Ishikawa (cell line): Measurements from ENCODE around the gene MTOR.

ENCODE experiments used
- CEBPB ChIP-seq: IDR thresholded peaks from 2 replicates; pipeline ENCODE4 v1.6.1; 2012
- CREB1 ChIP-seq: IDR thresholded peaks from 2 replicates; pipeline ENCODE4 v1.6.1; 2012; ENCODE audit warnings: low read depth
- EGR1 ChIP-seq: IDR thresholded peaks from 2 replicates; pipeline ENCODE4 v1.6.1; 2012
- EP300 ChIP-seq: IDR thresholded peaks from 2 replicates; pipeline ENCODE4 v1.6.1; 2012; ENCODE audit warnings: borderline replicate concordance
- FOXM1 ChIP-seq: IDR thresholded peaks from 2 replicates; pipeline ENCODE4 v1.6.1; 2012; ENCODE audit warnings: low read depth, borderline replicate concordance
- MAX ChIP-seq: IDR thresholded peaks from 2 replicates; pipeline ENCODE4 v1.6.1; 2012
- NFIC ChIP-seq: IDR thresholded peaks from 2 replicates; pipeline ENCODE4 v1.6.1; 2012
- RAD21 ChIP-seq: IDR thresholded peaks from 2 replicates; pipeline ENCODE4 v1.6.1; 2012; ENCODE audit warnings: low read depth
- REST ChIP-seq: IDR thresholded peaks from 2 replicates; pipeline ENCODE4 v1.6.1; 2012; ENCODE audit warnings: low read depth, mild to moderate bottlenecking
- TAF1 ChIP-seq: IDR thresholded peaks from 2 replicates; pipeline ENCODE4 v1.6.1; 2012; ENCODE audit warnings: low read depth, mild to moderate bottlenecking
- TCF12 ChIP-seq: IDR thresholded peaks from 2 replicates; pipeline ENCODE4 v1.6.1; 2012; ENCODE audit warnings: low read depth
- TEAD4 ChIP-seq: IDR thresholded peaks from 2 replicates; pipeline ENCODE4 v1.6.1; 2012
- USF1 ChIP-seq: IDR thresholded peaks from 2 replicates; pipeline ENCODE4 v1.6.1; 2012
- YY1 ChIP-seq: IDR thresholded peaks from 2 replicates; pipeline ENCODE4 v1.6.1; 2012; ENCODE audit warnings: low read depth
- ZBTB7A ChIP-seq: IDR thresholded peaks from 2 replicates; pipeline ENCODE4 v1.6.1; 2012; ENCODE audit warnings: low read depth

Gene MTOR

DNA sequence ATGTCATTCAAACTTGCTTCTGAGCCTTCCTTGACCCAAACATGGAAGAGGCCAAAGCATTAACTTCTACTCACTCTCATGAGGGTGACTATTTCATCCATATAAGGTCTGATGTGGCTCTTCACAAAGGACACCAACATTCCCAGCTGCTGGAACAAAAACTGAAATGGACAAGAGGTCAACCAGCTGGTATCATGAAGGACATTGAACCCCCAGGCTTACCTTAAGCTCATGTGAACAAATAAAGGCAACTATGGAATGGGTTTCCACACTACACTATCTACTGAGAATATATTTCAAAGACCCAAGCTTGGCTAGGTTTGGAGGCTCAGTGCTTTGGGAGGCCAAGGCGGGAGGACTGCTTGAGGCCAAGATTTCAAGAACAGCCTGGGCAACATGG, 46.3 kb downstream of the MTOR start:
- no peak for TF ChIP-seq FOXM1

DNA sequence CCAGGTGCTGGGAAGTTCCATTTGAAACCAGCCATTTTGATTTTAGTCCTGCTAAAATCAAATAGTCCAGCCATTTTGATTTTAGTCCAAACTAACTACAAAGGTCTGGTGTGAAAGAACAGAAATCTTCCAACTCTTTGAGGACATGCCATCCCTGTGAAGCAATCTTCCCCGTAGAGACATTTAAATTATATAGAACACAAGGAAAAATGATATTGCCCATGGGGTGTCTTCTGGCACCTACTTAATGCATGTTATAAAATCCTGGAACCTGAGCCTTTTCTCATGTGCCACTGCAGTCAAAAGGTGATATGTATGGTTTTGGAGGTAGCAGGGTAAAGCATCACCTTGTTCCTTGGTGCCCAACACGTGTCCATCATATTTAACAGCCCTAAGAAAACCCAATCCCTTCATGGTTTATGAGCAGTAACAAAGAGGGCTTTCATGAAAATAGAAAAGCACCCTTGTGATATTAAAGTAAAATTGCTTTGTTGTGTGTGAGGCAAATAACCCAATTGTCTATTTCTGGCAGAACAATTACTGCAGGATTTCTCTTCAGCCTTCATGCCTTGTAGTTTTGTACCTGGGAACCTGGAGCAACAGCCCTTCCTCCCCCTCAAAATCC, 46.9 kb downstream of the MTOR start:
- TF ChIP-seq TEAD4 = no peak
- no peak for TF ChIP-seq EGR1
- no peak for TF ChIP-seq CREB1
- TF ChIP-seq TAF1 = no peak
- no peak for TF ChIP-seq USF1
- TF ChIP-seq ZBTB7A = no peak
- TF ChIP-seq TCF12 = no peak
- no peak for TF ChIP-seq YY1
- no peak for TF ChIP-seq CEBPB
- no peak for TF ChIP-seq NFIC
- no peak for TF ChIP-seq RAD21
- TF ChIP-seq REST = no peak
- no peak for TF ChIP-seq MAX
- TF ChIP-seq FOXM1 = no peak
- TF ChIP-seq EP300 = no peak

DNA sequence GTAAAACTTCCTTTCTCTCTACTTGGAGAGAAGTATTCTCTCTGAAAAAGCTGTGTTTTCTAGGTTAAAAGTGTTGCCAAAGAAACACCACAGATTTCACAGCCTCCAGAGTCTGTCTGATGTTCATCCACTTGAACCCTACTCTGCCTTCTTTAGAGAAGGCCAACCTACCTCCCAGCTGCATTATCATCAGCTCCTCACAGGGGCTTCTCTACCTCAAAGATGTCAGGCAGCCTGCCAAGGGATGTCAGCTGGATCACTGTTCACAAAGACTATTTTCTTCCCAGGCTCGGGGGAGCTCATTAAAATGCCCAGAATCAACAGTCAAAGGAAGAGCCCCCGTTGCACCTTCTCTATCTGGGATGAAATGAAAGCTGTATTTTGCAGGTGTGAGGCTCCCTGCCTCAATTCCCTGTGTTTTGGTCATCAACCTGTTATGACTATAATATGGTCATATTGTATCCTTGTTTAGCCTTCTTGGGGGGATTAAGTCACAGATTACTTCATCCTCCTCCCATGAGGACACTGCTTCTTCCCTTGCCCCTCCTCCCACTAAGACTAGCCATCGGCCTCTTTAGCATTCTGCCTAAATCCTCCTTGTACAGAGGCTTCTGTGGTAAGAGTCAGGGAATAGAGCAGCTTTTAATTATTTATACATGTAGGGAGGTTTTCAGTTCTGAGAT, 47.5 kb downstream of the MTOR start:
- no peak for TF ChIP-seq EGR1
- no peak for TF ChIP-seq FOXM1
- TF ChIP-seq TEAD4 = no peak
- no peak for TF ChIP-seq YY1
- no peak for TF ChIP-seq RAD21
- no peak for TF ChIP-seq EP300
- no peak for TF ChIP-seq ZBTB7A
- TF ChIP-seq MAX = no peak
- no peak for TF ChIP-seq TCF12

GRCh38 chr1:11211925-11212587, 50.3 kb downstream of the MTOR start:
- TF ChIP-seq NFIC (no peak), TAF1 (no peak), MAX (no peak), RAD21 (no peak), CEBPB (no peak), CREB1 (no peak), REST (no peak), TCF12 (no peak), EGR1 (no peak), ZBTB7A (no peak), USF1 (no peak), FOXM1 (no peak), EP300 (no peak), TEAD4 (no peak), YY1 (no peak)

DNA sequence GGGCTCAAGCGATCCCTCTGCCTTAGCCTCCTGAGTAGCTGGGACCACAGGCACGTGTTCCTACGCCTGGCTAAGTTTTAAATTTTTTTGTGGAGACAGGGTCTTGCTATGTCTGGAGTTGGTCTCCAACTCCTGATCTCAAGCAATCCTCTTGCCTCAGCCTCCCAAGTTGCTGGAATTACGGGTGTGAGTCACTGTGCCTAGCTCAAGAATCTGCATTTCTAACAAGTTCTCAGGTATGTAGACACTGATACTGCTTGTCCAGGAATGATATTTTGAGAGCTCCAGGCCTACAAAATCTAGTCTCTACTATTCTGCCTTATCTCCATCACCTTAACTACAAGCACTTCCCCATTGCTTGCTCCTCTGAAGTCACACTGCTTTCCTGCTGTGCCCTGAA, 50.9 kb downstream of the MTOR start:
- TF ChIP-seq FOXM1 = no peak
- no peak for TF ChIP-seq EP300
- no peak for TF ChIP-seq CREB1
- no peak for TF ChIP-seq MAX
- no peak for TF ChIP-seq NFIC
- TF ChIP-seq REST = no peak
- no peak for TF ChIP-seq RAD21
- no peak for TF ChIP-seq CEBPB
